HG02885 (cell line): ENCODE measurements around the gene C5.
"Not testable (repeated sequence)": the region's sequence is repeated elsewhere in the genome, so short reads cannot be mapped to it uniquely, and the experiment has no call there.

Experiments used
- ATAC-seq: cut with Tn5 transposase; IDR thresholded peaks from one replicate; pipeline ENCODE4 v1.9.1; 2021; ENCODE audit warnings: mild to moderate bottlenecking; ENCODE audit not compliant: unreplicated experiment, poor library complexity

Gene C5

DNA sequence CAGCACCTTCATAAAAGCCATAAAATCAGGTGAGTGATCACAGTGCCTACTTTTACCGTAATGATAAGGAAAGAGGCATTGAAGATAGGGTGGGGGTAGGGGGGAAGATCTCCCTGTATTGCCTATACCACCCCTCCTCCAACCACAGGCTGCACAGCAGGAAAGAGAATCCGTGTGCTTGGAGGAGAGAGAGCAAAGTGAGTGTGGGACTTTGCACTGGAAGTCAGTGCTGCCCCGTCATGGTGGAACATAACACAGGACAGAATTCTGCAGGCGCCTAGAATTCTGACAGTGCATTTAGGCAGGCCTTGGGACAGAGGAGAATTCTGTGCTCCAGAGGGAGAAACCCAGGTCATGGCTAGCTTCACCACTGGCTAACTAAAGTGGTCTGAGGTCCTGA lies 3.5 kb upstream of the C5 start:
- ATAC-seq = no peak

- no peak for ATAC-seq
These were observed 1.5 kb downstream of the C5 start for GRCh38 chr9:121048618-121049017.

DNA sequence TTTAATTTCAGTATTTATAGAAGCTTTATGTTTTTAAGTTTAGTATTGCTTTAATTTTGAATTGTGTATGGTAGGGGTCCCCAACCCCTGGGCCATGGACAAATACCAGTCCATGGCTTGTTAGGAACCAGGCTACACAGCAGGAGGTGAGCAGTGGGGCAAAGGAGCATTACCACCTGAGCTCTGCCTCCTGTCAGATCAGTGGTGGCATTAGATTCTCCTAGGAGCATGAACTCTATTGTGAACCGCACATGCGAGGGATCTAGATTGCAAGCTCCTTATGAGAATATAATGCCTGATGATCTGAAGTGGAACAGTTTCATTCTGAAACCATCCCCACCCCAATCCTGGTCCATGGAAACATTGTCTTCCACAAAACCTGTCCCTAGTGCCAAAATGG lies 1.9 kb downstream of the C5 start:
- ATAC-seq = no peak

DNA sequence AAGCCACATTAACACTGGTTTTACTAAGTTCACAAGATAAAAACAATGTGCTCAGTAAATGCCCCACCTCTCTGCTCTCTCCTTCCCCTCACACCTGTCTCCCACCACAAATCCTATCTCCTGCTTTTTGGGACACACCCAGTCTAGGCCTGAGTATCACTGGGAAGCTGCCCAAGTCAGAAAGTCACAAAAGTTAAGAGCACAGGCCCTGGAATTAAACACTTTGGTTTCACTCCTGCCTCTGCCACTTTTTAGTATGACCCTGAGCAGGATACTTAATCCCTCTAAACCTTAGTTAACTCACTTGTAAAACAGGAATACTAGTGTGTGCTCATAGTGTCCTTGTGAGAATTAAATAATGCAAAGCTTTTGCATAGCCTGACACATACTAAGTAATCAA lies 11.3 kb downstream of the C5 start:
- no peak for ATAC-seq

DNA sequence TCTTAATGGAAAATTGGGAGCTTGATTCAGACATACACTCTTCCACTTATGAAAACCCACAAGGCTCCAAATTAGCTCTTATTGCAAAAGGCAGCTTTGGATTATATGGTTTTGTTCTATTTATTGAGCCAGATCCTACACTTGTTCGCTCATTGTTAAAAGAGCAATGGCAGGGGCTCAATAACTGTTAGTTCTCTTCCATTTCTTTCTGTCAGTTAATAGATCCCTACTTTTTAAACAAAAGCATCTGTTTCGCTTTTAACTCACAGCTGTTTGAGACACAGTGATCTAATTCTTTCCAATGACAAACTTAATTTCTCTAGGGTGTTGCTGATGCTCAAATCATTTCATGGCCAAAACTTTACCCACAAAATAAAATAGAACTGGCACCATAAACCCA lies 11.7 kb downstream of the C5 start:
- ATAC-seq = no peak

GRCh38 chr9:121035717-121036116 lies 14.4 kb downstream of the C5 start:
- not testable (repeated sequence) for ATAC-seq

GRCh38 chr9:121034529-121034928 lies 15.5 kb downstream of the C5 start:
- no peak for ATAC-seq

- no peak for ATAC-seq
These were observed 20.6 kb downstream of the C5 start for GRCh38 chr9:121029469-121029868.

DNA sequence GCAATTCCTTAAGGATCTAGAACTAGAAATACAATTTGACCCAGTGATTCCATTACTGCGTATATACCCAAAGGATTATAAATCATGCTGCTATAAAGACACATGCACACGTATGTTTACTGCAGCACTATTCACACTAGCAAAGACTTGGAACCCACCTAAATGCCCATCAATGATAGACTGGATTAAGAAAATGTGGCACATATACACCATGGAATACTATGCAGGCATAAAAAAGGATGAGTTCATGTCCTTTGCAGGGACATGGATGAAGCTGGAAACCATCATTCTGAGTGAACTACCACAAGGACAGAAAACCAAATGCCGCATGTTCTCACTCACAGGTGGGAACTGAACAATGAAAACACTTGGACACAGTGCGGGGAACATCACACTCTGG lies 21.8 kb downstream of the C5 start:
- not testable (repeated sequence) for ATAC-seq

- no peak for ATAC-seq
These were observed 23.3 kb downstream of the C5 start for GRCh38 chr9:121026768-121027167.

- ATAC-seq = no peak
These were observed 23.8 kb downstream of the C5 start for GRCh38 chr9:121026260-121026691.

DNA sequence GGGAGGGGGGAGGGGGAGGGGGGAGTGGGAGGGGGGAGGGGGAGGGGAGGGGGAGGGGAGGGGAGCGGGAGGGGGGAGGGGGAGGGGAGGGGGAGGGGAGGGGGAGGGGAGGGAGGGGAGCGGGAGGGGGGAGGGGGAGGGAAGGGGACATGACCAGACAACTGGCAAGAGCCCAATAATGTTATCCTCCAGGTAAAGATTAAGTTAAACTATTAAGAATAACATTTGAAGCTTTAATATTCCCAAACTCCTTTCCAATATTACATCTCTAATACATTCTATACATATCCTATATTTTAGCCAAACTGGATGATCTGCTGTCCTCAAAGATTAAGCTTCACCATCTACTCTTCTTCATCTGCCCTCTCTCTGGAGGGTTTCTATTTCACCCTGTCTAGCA lies 25.8 kb downstream of the C5 start:
- ATAC-seq = no peak

GRCh38 chr9:121023064-121023463 lies 27.0 kb downstream of the C5 start:
- no peak for ATAC-seq

DNA sequence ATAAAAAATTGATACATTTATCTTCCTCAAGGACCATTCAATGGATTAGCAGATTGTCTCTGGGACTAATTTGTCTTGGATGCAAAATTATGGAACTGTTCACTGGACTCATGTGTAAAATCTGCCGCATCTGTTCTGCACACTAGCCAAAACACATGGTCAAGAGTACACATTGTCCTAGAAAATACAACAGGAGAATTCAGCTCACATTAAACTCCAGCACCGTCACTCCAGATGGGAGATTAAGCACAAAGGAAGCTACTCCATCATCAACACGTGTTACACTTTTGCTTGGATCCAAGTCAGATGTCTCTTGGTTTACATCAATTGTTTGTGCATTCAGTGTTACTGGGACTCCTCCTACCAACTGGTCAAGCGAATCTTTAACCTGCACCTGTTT lies 28.8 kb downstream of the C5 start:
- no peak for ATAC-seq

DNA sequence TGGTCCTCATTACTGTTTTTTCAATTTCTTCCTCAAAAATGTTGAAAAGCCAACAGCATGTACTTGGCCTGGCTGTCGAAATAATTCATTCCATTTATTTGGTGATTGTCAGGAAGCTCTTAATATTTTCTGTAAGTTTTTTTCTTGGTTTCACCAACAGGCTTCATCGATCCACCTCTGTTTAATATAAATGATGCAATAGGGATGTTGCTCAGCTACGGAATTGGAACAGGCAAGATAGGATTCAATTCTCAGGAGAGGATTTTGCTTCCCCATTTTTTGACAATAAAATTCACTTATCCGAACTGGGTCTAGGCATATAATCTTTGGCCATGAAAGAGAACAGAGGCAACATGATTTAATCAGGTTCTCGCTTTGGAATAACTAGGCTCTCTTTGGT lies 30.8 kb downstream of the C5 start:
- no peak for ATAC-seq

- no peak for ATAC-seq
These were observed 36.2 kb downstream of the C5 start for GRCh38 chr9:121013911-121014310.

GRCh38 chr9:121009650-121010049 lies 40.4 kb downstream of the C5 start:
- no peak for ATAC-seq

DNA sequence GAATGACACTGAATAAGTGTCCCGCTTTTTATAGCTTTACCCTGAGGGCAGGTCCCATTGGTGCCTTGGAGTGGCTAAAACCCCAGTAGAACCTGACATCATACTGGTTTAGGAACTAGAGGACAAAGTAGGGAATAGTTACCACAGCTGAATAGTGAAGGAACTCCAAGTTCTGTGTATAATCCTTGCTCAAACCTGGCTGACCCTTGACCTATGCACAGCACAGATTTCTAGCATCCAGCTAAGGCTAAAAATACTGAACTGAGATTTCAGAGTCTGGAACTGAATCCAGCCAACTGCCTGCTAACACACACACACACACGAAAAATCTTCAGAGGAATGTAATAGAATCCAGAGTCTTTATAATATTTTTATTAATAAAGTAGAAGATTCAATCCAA lies 50.8 kb downstream of the C5 start:
- ATAC-seq = no peak

DNA sequence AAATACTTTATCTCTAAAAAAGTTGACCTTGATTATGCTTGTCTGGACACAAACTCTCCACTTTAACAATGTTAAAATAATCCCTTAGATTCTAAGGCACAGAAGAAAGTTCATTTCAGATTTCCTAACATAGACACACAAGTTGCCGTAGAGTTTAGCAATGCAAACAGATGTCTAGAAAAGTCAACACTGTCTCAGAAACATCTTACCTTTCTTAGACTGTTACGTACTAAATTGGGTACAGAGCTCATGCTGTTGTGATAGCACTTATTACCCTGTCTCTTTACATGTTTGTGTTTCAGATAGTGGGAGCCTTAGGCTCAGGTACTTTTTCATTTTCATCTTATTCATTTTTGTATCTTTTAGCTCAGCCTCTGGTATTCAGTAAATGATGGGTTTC lies 52.0 kb downstream of the C5 start:
- no peak for ATAC-seq

- ATAC-seq = no peak
These were observed 52.6 kb downstream of the C5 start for GRCh38 chr9:120997502-120997901.

- no peak for ATAC-seq
These were observed 53.7 kb downstream of the C5 start for GRCh38 chr9:120996409-120996808.

GRCh38 chr9:120989065-120989464 lies 61.0 kb downstream of the C5 start:
- no peak for ATAC-seq

- ATAC-seq = peak; percentile 59
These were observed 64.3 kb downstream of the C5 start for GRCh38 chr9:120985819-120986222.
